Erythroblast (primary cell): ENCODE measurements around the gene SIPA1.

Experiments used
- GATA1 ChIP-seq: IDR thresholded peaks from 2 replicates; pipeline ENCODE4 v1.6.1; 2011; ENCODE audit warnings: low read depth, mild to moderate bottlenecking, control low read depth, low read length, moderate library complexity
- POLR2A ChIP-seq: IDR thresholded peaks from 2 replicates; pipeline ENCODE4 v1.6.1; 2011; ENCODE audit warnings: mild to moderate bottlenecking, low read length

- TF ChIP-seq POLR2A: no peak
- TF ChIP-seq GATA1: no peak
Measured at GRCh38 chr11:65657426-65657825, 19.5 kb downstream of the SIPA1 start.
